GM23338 (cell line): ENCODE data around the gene TREML2. TPM values are rescaled to one million over a fixed set of nuclear protein-coding genes. Genes with fewer than 3 reads are reported as not detected.

Source experiments
- ATAC-seq: fragments of 200-7000 bp; cut with Tn5 transposase; 3 replicates; pipeline ENCODE4 v1.9.1; 2020
- DNase-seq: peaks from one replicate; pipeline ENCODE4 v3.0.0-alpha.2; 2015; ENCODE audit warnings: low spot score
- H2AFZ ChIP-seq: fragments of 200-600 bp; sonication (generic); 2 replicates; pipeline ENCODE4 v1.8.0; 2016; ENCODE audit warnings: antibody characterized with exemption, mild to moderate bottlenecking, moderate library complexity
- H3F3A ChIP-seq: fragments of 200-600 bp; sonication (generic); replicated peaks from 2 replicates; pipeline ENCODE4 v1.8.0; 2017; ENCODE audit warnings: antibody characterized with exemption, mixed run types, low read depth
- H3K27ac ChIP-seq: fragments of 200-600 bp; sonication (generic); 2 replicates; pipeline ENCODE4 v1.6.1; 2016; ENCODE audit warnings: low read depth
- H3K27me3 ChIP-seq: fragments of 200-600 bp; sonication (generic); 2 replicates; pipeline ENCODE4 v1.8.0; 2016; ENCODE audit warnings: mild to moderate bottlenecking, mixed run types, moderate library complexity; ENCODE audit not compliant: insufficient read depth
- H3K36me3 ChIP-seq: fragments of 200-600 bp; sonication (generic); 2 replicates; pipeline ENCODE4 v1.8.0; 2016; ENCODE audit warnings: mild to moderate bottlenecking; ENCODE audit not compliant: insufficient read depth
- H3K4me1 ChIP-seq: fragments of 200-600 bp; sonication (generic); 2 replicates; pipeline ENCODE4 v1.8.0; 2016; ENCODE audit warnings: mild to moderate bottlenecking, moderate library complexity; ENCODE audit not compliant: insufficient read depth
- H3K4me2 ChIP-seq: fragments of 200-600 bp; sonication (generic); 2 replicates; pipeline ENCODE4 v1.7.1; 2017; ENCODE audit warnings: mixed run types
- H3K4me3 ChIP-seq: fragments of 200-600 bp; sonication (generic); 2 replicates; pipeline ENCODE4 v1.6.1; 2016; ENCODE audit warnings: mixed run types
- H3K79me2 ChIP-seq: fragments of 200-600 bp; sonication (generic); replicated peaks from 2 replicates; pipeline ENCODE4 v1.8.0; 2017; ENCODE audit warnings: mild to moderate bottlenecking; ENCODE audit not compliant: insufficient read depth
- H3K9me2 ChIP-seq: fragments of 200-600 bp; sonication (generic); 2 replicates; pipeline ENCODE4 v1.8.0; 2017; ENCODE audit not compliant: insufficient read depth
- H4K20me1 ChIP-seq: fragments of 200-600 bp; sonication (generic); replicated peaks from 2 replicates; pipeline ENCODE4 v1.8.0; 2017; ENCODE audit warnings: mild to moderate bottlenecking; ENCODE audit not compliant: insufficient read depth
- H3K27ac Mint-ChIP-seq: 2 replicates; pipeline ENCODE4 v1.8.0; 2020; ENCODE audit warnings: inconsistent platforms, mild to moderate bottlenecking, moderate library complexity, mixed read lengths
- H3K27me3 Mint-ChIP-seq: 3 replicates; pipeline ENCODE4 v1.8.0; 2022; ENCODE audit warnings: low read depth, mild to moderate bottlenecking, moderate library complexity, mixed read lengths, inconsistent platforms; ENCODE audit not compliant: insufficient read depth, poor library complexity
- H3K36me3 Mint-ChIP-seq: 3 replicates; pipeline ENCODE4 v1.8.0; 2021; ENCODE audit warnings: low read depth, mild to moderate bottlenecking, inconsistent platforms, moderate library complexity, mixed read lengths
- H3K4me1 Mint-ChIP-seq: 3 replicates; pipeline ENCODE4 v1.8.0; 2020; ENCODE audit warnings: mild to moderate bottlenecking, inconsistent platforms, mixed read lengths
- H3K4me3 Mint-ChIP-seq: 3 replicates; pipeline ENCODE4 v1.8.0; 2021; ENCODE audit warnings: moderate library complexity, mild to moderate bottlenecking, inconsistent platforms, mixed read lengths
- H3K9me3 Mint-ChIP-seq: 3 replicates; pipeline ENCODE4 v1.8.0; 2020; ENCODE audit warnings: moderate library complexity, mild to moderate bottlenecking, inconsistent platforms, mixed read lengths
- CREB1 ChIP-seq: fragments of 250-450 bp; sonication (Bioruptor Pico); IDR thresholded peaks from 2 replicates; pipeline ENCODE4 v1.5.0; 2020; ENCODE audit warnings: low read depth, mild to moderate bottlenecking, moderate library complexity
- CTCF ChIP-seq, 2 experiments: fragments of 200-600 bp in 1 of 2; sonication (generic) in 1 of 2; conservative IDR thresholded peaks; 2 replicates each; pipeline versions ENCODE4 v1.5.1 to v1.6.1; 2016 to 2017; ENCODE audit warnings: antibody characterized with exemption in 2 of 2, low read depth in 2 of 2, mild to moderate bottlenecking in 2 of 2, moderate library complexity in 1 of 2
- ETS1 ChIP-seq: IDR thresholded peaks from 2 replicates; pipeline ENCODE4 v1.6.1; 2016; ENCODE audit warnings: antibody characterized with exemption
- EZH2 ChIP-seq: fragments of 200-600 bp; sonication (generic); IDR thresholded peaks from one replicate; pipeline ENCODE4 v1.8.0; 2017; ENCODE audit warnings: antibody characterized with exemption, mild to moderate bottlenecking, low read depth; ENCODE audit not compliant: unreplicated experiment
- EZH2phosphoT487 ChIP-seq: fragments of 200-600 bp; sonication (generic); IDR thresholded peaks from one replicate; pipeline ENCODE4 v1.8.1; 2018; ENCODE audit warnings: antibody characterized with exemption; ENCODE audit not compliant: unreplicated experiment
- JUNB ChIP-seq: IDR thresholded peaks from one replicate; pipeline ENCODE4 v1.6.1; 2016; ENCODE audit warnings: antibody characterized with exemption; ENCODE audit not compliant: unreplicated experiment
- POLR2AphosphoS5 ChIP-seq: IDR thresholded peaks from 2 replicates; pipeline ENCODE4 v1.6.1; 2016; ENCODE audit warnings: antibody characterized with exemption, low read depth
- REST ChIP-seq: IDR thresholded peaks from one replicate; pipeline ENCODE4 v1.6.1; 2018; ENCODE audit warnings: antibody characterized with exemption; ENCODE audit not compliant: unreplicated experiment
- STAT1 ChIP-seq: IDR thresholded peaks from one replicate; pipeline ENCODE4 v1.6.1; 2016; ENCODE audit warnings: antibody characterized with exemption; ENCODE audit not compliant: unreplicated experiment
- ZNF114 ChIP-seq: fragments of 250-450 bp; sonication (Bioruptor Pico); IDR thresholded peaks from 2 replicates; pipeline ENCODE4 v1.5.0; 2020; ENCODE audit warnings: mild to moderate bottlenecking, moderate library complexity
- ZNF331 ChIP-seq: fragments of 250-450 bp; sonication (Bioruptor Pico); IDR thresholded peaks from 2 replicates; pipeline ENCODE4 v1.5.0; 2020; ENCODE audit warnings: low read depth, mild to moderate bottlenecking, moderate library complexity
- ZNF462 ChIP-seq: fragments of 250-450 bp; sonication (Bioruptor Pico); IDR thresholded peaks from 2 replicates; pipeline ENCODE4 v1.5.0; 2020; ENCODE audit warnings: mild to moderate bottlenecking, moderate library complexity
- polyA plus RNA-seq: library from polyadenylated mRNA; unstranded; fragments of >200 nt; fragmentation: Nextera tagmentation; extraction: Ambion mirVana; gene quantifications from 2 replicates; pipeline ENCODE4 v1.2.1, GENCODE V29; 2016
- total RNA-seq: library from RNA; depleted of rRNA; stranded (reverse); fragments of >200 nt; shearing (Covaris generic); gene quantifications from 2 replicates; pipeline ENCODE4 v1.2.3, GENCODE V29; 2014

Gene TREML2
- total and polyA plus RNA-seq, 2 experiments from 2014 or later = 0.07 TPM; not detected in 1

GRCh38 chr6:41229721-41230120 lies 28.8 kb upstream of the TREML2 start:
- Histone ChIP-seq H3K27me3 (no peaks in the 10 kb centered on the region), H3K79me2 (no peaks in the 10 kb centered on the region), H3K27ac (no peak overlapping the region), H2AFZ (no peak overlapping the region), H4K20me1 (no peaks in the 10 kb centered on the region), H3F3A (no peaks in the 10 kb centered on the region), H3K9me2 (no peaks in the 10 kb centered on the region), H3K4me2 (no peak overlapping the region), H3K4me1 (no peaks in the 10 kb centered on the region), H3K36me3 (no peaks in the 10 kb centered on the region), H3K4me3 (no peak overlapping the region)
- H3K4me1 Mint-ChIP-seq = peaks cover 8% of the 10 kb centered on the region
- no peaks in the 10 kb centered on the region for H3K36me3 Mint-ChIP-seq
- DNase-seq (no peak), ATAC-seq (no peak)
- peaks cover 2% of the 10 kb centered on the region for H3K27me3 Mint-ChIP-seq
- H3K9me3 Mint-ChIP-seq = no peaks in the 10 kb centered on the region
- no peak overlapping the region for H3K4me3 Mint-ChIP-seq
- H3K27ac Mint-ChIP-seq = no peak overlapping the region
- no peak for TF ChIP-seq EZH2phosphoT487
- no peak for TF ChIP-seq REST
- TF ChIP-seq CREB1 (CRISPR knock-in tag) = no peak
- TF ChIP-seq STAT1 = no peak
- no peak for TF ChIP-seq EZH2
- TF ChIP-seq CTCF (conservative IDR thresholded peaks at IDR 0.05; ENCODE audit: low read depth in 2 of 2) = no peak
- TF ChIP-seq ZNF331 (CRISPR knock-in tag) = no peak
- TF ChIP-seq JUNB = no peak
- no peak for TF ChIP-seq POLR2AphosphoS5
- no peak for TF ChIP-seq ZNF462 (CRISPR knock-in tag)
- TF ChIP-seq ETS1 = no peak
- no peak for TF ChIP-seq ZNF114 (CRISPR knock-in tag)
